GM23248 (cell line): ENCODE data around the gene ULBP1. TPM values are rescaled to one million over a fixed set of nuclear protein-coding genes. Genes with fewer than 3 reads are reported as not detected.
"Not testable (repeated sequence)": the region's sequence is repeated elsewhere in the genome, so short reads cannot be mapped to it uniquely, and the experiment has no call there.

Experiments
- DNase-seq: peaks from one replicate; pipeline ENCODE4 v3.0.0-alpha.2; 2015
- H2AFZ ChIP-seq: fragments of 200-600 bp; sonication (generic); 2 replicates; pipeline ENCODE4 v1.6.1; 2016; ENCODE audit warnings: antibody characterized with exemption
- H3F3A ChIP-seq: fragments of 200-600 bp; sonication (generic); 2 replicates; pipeline ENCODE4 v1.6.1; 2016; ENCODE audit warnings: mild to moderate bottlenecking, antibody characterized with exemption, mixed run types; ENCODE audit not compliant: insufficient read depth
- H3K27ac ChIP-seq: fragments of 200-600 bp; sonication (generic); 2 replicates; pipeline ENCODE4 v1.5.1; 2016; ENCODE audit warnings: mild to moderate bottlenecking
- H3K27me3 ChIP-seq: fragments of 200-600 bp; sonication (generic); replicated peaks from 2 replicates; pipeline ENCODE4 v1.6.1; 2016; ENCODE audit warnings: mild to moderate bottlenecking; ENCODE audit not compliant: insufficient read depth
- H3K36me3 ChIP-seq: fragments of 200-600 bp; sonication (generic); 2 replicates; pipeline ENCODE4 v1.6.1; 2016; ENCODE audit warnings: low read depth, mild to moderate bottlenecking
- H3K4me1 ChIP-seq: fragments of 200-600 bp; sonication (generic); 2 replicates; pipeline ENCODE4 v1.6.1; 2016; ENCODE audit warnings: mild to moderate bottlenecking; ENCODE audit not compliant: insufficient read depth
- H3K4me2 ChIP-seq: fragments of 200-600 bp; sonication (generic); one replicate; pipeline ENCODE4 v1.6.1; 2016; ENCODE audit warnings: mild to moderate bottlenecking; ENCODE audit not compliant: unreplicated experiment
- H3K4me3 ChIP-seq: fragments of 200-600 bp; sonication (generic); 2 replicates; pipeline ENCODE4 v1.5.1; 2016; ENCODE audit warnings: mild to moderate bottlenecking
- H3K79me2 ChIP-seq: fragments of 200-600 bp; sonication (generic); 2 replicates; pipeline ENCODE4 v1.6.1; 2016; ENCODE audit warnings: mild to moderate bottlenecking; ENCODE audit not compliant: insufficient read depth
- H3K9ac ChIP-seq: fragments of 200-600 bp; sonication (generic); 2 replicates; pipeline ENCODE4 v1.6.1; 2016; ENCODE audit warnings: mild to moderate bottlenecking
- H3K9me2 ChIP-seq: fragments of 200-600 bp; sonication (generic); 2 replicates; pipeline ENCODE4 v1.6.1; 2016; ENCODE audit warnings: mixed run types, mild to moderate bottlenecking, moderate library complexity; ENCODE audit not compliant: insufficient read depth
- H3K9me3 ChIP-seq: fragments of 200-600 bp; sonication (generic); one replicate; pipeline ENCODE4 v1.6.1; 2017; ENCODE audit warnings: low read depth
- H4K20me1 ChIP-seq: fragments of 200-600 bp; sonication (generic); 2 replicates; pipeline ENCODE4 v1.6.0; 2016; ENCODE audit not compliant: insufficient read depth
- EZH2 ChIP-seq: fragments of 200-600 bp; sonication (generic); IDR thresholded peaks from 2 replicates; pipeline ENCODE4 v1.6.1; 2018; ENCODE audit warnings: antibody characterized with exemption, mild to moderate bottlenecking; ENCODE audit not compliant: insufficient read depth, poor library complexity, severe bottlenecking
- EZH2phosphoT487 ChIP-seq: fragments of 200-600 bp; sonication (generic); IDR thresholded peaks from 2 replicates; pipeline ENCODE4 v1.6.1; 2018; ENCODE audit warnings: antibody characterized with exemption, moderate library complexity, mild to moderate bottlenecking, low read depth; ENCODE audit not compliant: insufficient read depth
- WGBS, 2 experiments: methylation state at CpG; one replicate each; pipeline ENCODE4 v1.1.6; 2015 to 2017; ENCODE audit warnings: low lambda C conversion rate in 2 of 2, low coverage in 1 of 2; ENCODE audit errors: missing lambda C conversion rate in 2 of 2; 5-methylcytosine and 5-hydroxymethylcytosine counted together
- in situ Hi-C: fragments of 300-500 bp; cut with MboI; formaldehyde crosslinking; loops from 2 replicates; pipeline ENCODE4 v1.15.0; 2020
- polyA plus RNA-seq: library from polyadenylated mRNA; unstranded; fragments of >200 nt; fragmentation: Nextera tagmentation; extraction: Ambion mirVana; gene quantifications from 2 replicates; pipeline ENCODE4 v1.2.1, GENCODE V29; 2016
- total RNA-seq: library from RNA; depleted of rRNA; stranded (reverse); fragments of >200 nt; shearing (Covaris generic); gene quantifications from 2 replicates; pipeline ENCODE4 v1.2.3, GENCODE V29; 2014

Gene ULBP1
- total and polyA plus RNA-seq, 2 experiments from 2014 or later: 6.1 to 9.1 TPM

DNA sequence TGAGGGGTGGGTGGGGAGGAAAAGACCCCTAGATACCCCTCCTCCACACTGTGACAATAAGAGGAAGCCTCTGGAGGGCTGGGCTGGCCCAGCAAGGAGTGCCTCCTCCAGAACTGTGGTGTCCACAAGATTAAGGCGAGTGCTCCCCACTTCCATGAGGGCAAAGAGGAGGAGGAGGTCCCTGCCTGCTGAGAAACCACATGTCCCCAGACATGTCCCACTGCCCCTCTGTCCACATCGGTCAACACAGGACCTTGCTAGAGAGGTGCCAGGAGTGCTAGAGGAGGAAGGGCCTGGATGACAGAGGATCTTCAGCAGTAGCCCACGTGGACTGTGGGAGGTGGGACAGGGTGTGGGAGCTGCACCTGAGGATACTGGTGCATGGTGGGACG, 43.9 kb upstream of the ULBP1 start:
- Histone ChIP-seq H3K79me2 (no peaks in the 10 kb centered on the region), H3K9ac (no peak overlapping the region), H3F3A (no peaks in the 10 kb centered on the region), H3K4me2 (no peak overlapping the region), H3K9me2 (no peaks in the 10 kb centered on the region), H2AFZ (no peak overlapping the region), H3K4me1 (no peaks in the 10 kb centered on the region), H4K20me1 (no peaks in the 10 kb centered on the region), H3K27ac (no peak overlapping the region), H3K27me3 (no peaks in the 10 kb centered on the region), H3K36me3 (no peaks in the 10 kb centered on the region), H3K4me3 (no peak overlapping the region), H3K9me3 (no peaks in the 10 kb centered on the region)
- TF ChIP-seq EZH2: no peak
- in situ Hi-C loops: loop anchor here (5.0 kb wide), 1 partner anchor 88 kb away; no protein-coding TSS in a partner anchor
- WGBS, 2 experiments: 80% methylated on average over 4 of the region's 4 CpGs
- no peak for DNase-seq

GRCh38 chr6:149921361-149921760, 42.4 kb upstream of the ULBP1 start:
- Histone ChIP-seq H3K79me2 (no peaks in the 10 kb centered on the region), H3K9ac (no peak overlapping the region), H2AFZ (no peak overlapping the region), H3K27ac (no peak overlapping the region), H3K9me3 (no peaks in the 10 kb centered on the region), H3K27me3 (no peaks in the 10 kb centered on the region), H3K4me1 (no peaks in the 10 kb centered on the region), H4K20me1 (no peaks in the 10 kb centered on the region), H3K4me3 (no peak overlapping the region), H3K4me2 (no peak overlapping the region), H3F3A (no peaks in the 10 kb centered on the region), H3K9me2 (no peaks in the 10 kb centered on the region), H3K36me3 (no peaks in the 10 kb centered on the region)
- 74 to 75% methylated on average over 6 of the region's 6 CpGs for WGBS, 2 experiments
- in situ Hi-C loops: loop anchor here (5.0 kb wide), 1 partner anchor 89 kb away; no protein-coding TSS in a partner anchor
- TF ChIP-seq EZH2phosphoT487 (no peak), EZH2 (no peak)
- no peak for DNase-seq

DNA sequence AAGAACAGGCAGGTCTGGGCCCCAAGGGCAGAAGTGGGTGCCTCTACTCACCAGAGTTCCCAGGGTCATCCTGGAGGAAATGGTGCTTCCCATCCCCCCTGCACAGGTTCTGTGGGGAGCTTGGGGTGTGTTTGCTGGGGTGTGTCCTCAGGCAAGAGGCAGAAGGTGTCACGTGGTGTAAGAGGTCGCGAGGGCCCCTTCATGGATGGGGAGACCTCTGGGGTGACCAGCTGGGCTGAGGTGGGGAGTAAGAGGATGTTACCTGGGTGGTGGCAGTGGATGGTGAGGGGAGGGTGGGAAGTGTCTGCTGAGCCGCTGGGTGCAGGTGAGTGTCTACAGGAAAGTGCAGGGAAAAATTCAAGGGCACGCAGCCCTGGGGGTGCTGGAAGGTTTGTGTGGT, 41.7 kb upstream of the ULBP1 start:
- not testable (repeated sequence) for H3K4me2 ChIP-seq, H3K27ac ChIP-seq, H3K9me2 ChIP-seq, H2AFZ ChIP-seq, H3F3A ChIP-seq, H3K4me1 ChIP-seq, H3K27me3 ChIP-seq, H3K79me2 ChIP-seq, H3K9me3 ChIP-seq, H4K20me1 ChIP-seq, H3K36me3 ChIP-seq, H3K9ac ChIP-seq, DNase-seq
- 52 to 60% methylated on average over 5 of the region's 5 CpGs for WGBS, 2 experiments
- in situ Hi-C loops: loop anchor here (5.0 kb wide), 1 partner anchor 90 kb away; no protein-coding TSS in a partner anchor
- H3K4me3 ChIP-seq: peak overlapping the region; percentile 83; the same call in 1 of the 2 replicates

- peak within 1 kb of the TSS; percentile 35 for H3K9ac ChIP-seq
- no peaks in the 10 kb centered on the region for H3F3A ChIP-seq
- no peaks in the 10 kb centered on the region for H3K9me3 ChIP-seq
Observed at GRCh38 chr6:149922642-149923326, 41.0 kb upstream of the ULBP1 start, which contains the start of gene RAET1G. Gene RAET1G, minus strand, starts transcription at chr6:149923121. Its CDS starts 111 bp downstream, at chr6:149923010.

More at GRCh38 chr6:149922642-149923326, 41.0 kb upstream of the ULBP1 start, which contains the start of gene RAET1G:
- Histone ChIP-seq H2AFZ (peak within 1 kb of the TSS; percentile 89), H3K4me1 (no peaks in the 10 kb centered on the region), H3K27me3 (no peaks in the 10 kb centered on the region; the same call in 1 of the 2 replicates), H3K36me3 (no peaks in the 10 kb centered on the region), H3K4me3 (peak within 1 kb of the TSS; percentile 83), H4K20me1 (no peaks in the 10 kb centered on the region), H3K79me2 (no peaks in the 10 kb centered on the region), H3K4me2 (peak within 1 kb of the TSS; percentile 68), H3K9me2 (no peaks in the 10 kb centered on the region), H3K27ac (no peak within 1 kb of the TSS)
- in situ Hi-C loops: loop anchor here (5.0 kb wide), 1 partner anchor 90 kb away; no protein-coding TSS in a partner anchor
- peak; percentile 97 for DNase-seq
- no peak for TF ChIP-seq EZH2
- TF ChIP-seq EZH2phosphoT487: no peak
- 1 to 2% methylated on average over 30 to 40 of the region's 40 CpGs for WGBS, 2 experiments
